Measurements from ENCODE around the gene OR4D1.

OR4D1 gene

GRCh38 chr17:58189436-58190146 is 41.4 kb downstream of the OR4D1 start:
- no peak for DNase-seq (ENCODE audit: extremely low spot score, insufficient read length, low read depth)
- no peak for FAIRE-seq

- no peak for FAIRE-seq
- DNase-seq (ENCODE audit: extremely low spot score, insufficient read length, low read depth): no peak
Measured at GRCh38 chr17:58191241-58191896, 43.2 kb downstream of the OR4D1 start.

- FAIRE-seq (no peak), DNase-seq (ENCODE audit: extremely low spot score, insufficient read length, low read depth) (no peak)
Measured at GRCh38 chr17:58192612-58193011, 44.4 kb downstream of the OR4D1 start, which contains the start of gene EPX. Gene EPX, plus strand, starts transcription at chr17:58192726. Its CDS starts 121 bp downstream, at chr17:58192847.

- FAIRE-seq (no peak), DNase-seq (ENCODE audit: extremely low spot score, insufficient read length, low read depth) (no peak)
Measured at GRCh38 chr17:58193641-58194255, 45.6 kb downstream of the OR4D1 start.

GRCh38 chr17:58195518-58196123 is 47.4 kb downstream of the OR4D1 start:
- no peak for DNase-seq (ENCODE audit: extremely low spot score, insufficient read length, low read depth)
- FAIRE-seq: no peak

GRCh38 chr17:58196610-58197009 is 48.4 kb downstream of the OR4D1 start:
- DNase-seq (ENCODE audit: extremely low spot score, insufficient read length, low read depth): no peak
- FAIRE-seq: no peak

- DNase-seq (ENCODE audit: extremely low spot score, insufficient read length, low read depth): peak; percentile 46
- peak; percentile 80 for FAIRE-seq
Measured at GRCh38 chr17:58200024-58200633, 51.9 kb downstream of the OR4D1 start.

- no peak for DNase-seq (ENCODE audit: extremely low spot score, insufficient read length, low read depth)
- FAIRE-seq: no peak
Measured at GRCh38 chr17:58202859-58203258, 54.7 kb downstream of the OR4D1 start.

- DNase-seq (ENCODE audit: extremely low spot score, insufficient read length, low read depth) (no peak), FAIRE-seq (no peak)
Measured at GRCh38 chr17:58204796-58205195, 56.6 kb downstream of the OR4D1 start.

- no peak for DNase-seq (ENCODE audit: extremely low spot score, insufficient read length, low read depth)
- FAIRE-seq: no peak
Measured at GRCh38 chr17:58205936-58206335, 57.8 kb downstream of the OR4D1 start.

- FAIRE-seq: no peak
- no peak for DNase-seq (ENCODE audit: extremely low spot score, insufficient read length, low read depth)
Measured at GRCh38 chr17:58207451-58207850, 59.3 kb downstream of the OR4D1 start.

- FAIRE-seq: no peak
- no peak for DNase-seq (ENCODE audit: extremely low spot score, insufficient read length, low read depth)
Measured at GRCh38 chr17:58208344-58208743, 60.2 kb downstream of the OR4D1 start.
